ENCODE measurements around the gene LYZL1. TPM values are rescaled to one million over a fixed set of nuclear protein-coding genes. Genes with fewer than 3 reads are reported as not detected.
"Not testable (repeated sequence)": the region's sequence is repeated elsewhere in the genome, so short reads cannot be mapped to it uniquely, and the experiment has no call there.

LYZL1 gene
- total and polyA plus RNA-seq, 9 donors, result not detected

- H3K36me3 ChIP-seq, result no peaks in the 10 kb centered on the region
- no peaks in the 10 kb centered on the region for H3K27me3 ChIP-seq
- no peaks in the 10 kb centered on the region for H3K9me3 ChIP-seq
- TF ChIP-seq EP300 (IDR thresholded peaks at IDR 0.05), result no peak
- no peak for TF ChIP-seq CTCF (IDR thresholded peaks at IDR 0.05)
- TF ChIP-seq POLR2A (IDR thresholded peaks at IDR 0.05), result no peak
- no peak overlapping the region for H3K4me3 ChIP-seq
- 71 to 85% (median 78%) methylated on average over 4 of the region's 4 CpGs for WGBS, 3 donors
- intact Hi-C loops (cut with DNase I), result loop anchor here in 1 of 4 donors (10.0 kb wide), 1 partner anchor 943 kb away; no protein-coding TSS in a partner anchor
- no peaks in the 10 kb centered on the region for H3K4me1 ChIP-seq (ENCODE audit: insufficient read depth)
- H3K27ac ChIP-seq, result no peak overlapping the region
- no peak for DNase-seq
Observed at GRCh38 chr10:29287635-29288034, 1.2 kb upstream of the LYZL1 start.

GRCh38 chr10:29291561-29291960 is 2.7 kb downstream of the LYZL1 start:
- H3K36me3 ChIP-seq; H3K27ac ChIP-seq; H3K9me3 ChIP-seq; H3K27me3 ChIP-seq; DNase-seq; intact Hi-C loops (cut with DNase I); H3K4me3 ChIP-seq; H3K4me1 ChIP-seq (ENCODE audit: insufficient read depth): not testable (repeated sequence)
- WGBS, 3 donors, result 56 to 80% (median 69%) methylated on average over 5 to 7 of the region's 10 CpGs

- intact Hi-C loops (cut with DNase I); H3K4me3 ChIP-seq; H3K9me3 ChIP-seq; H3K4me1 ChIP-seq (ENCODE audit: insufficient read depth); DNase-seq; H3K27me3 ChIP-seq; H3K27ac ChIP-seq; H3K36me3 ChIP-seq: not testable (repeated sequence)
- WGBS, 3 donors, result 90 to 94% (median 90%) methylated on average over 13 of the region's 13 CpGs
Observed at GRCh38 chr10:29292406-29292805, 3.5 kb downstream of the LYZL1 start.

- intact Hi-C loops (cut with DNase I), result loop anchor here in 1 of 4 donors (5.0 kb wide), 1 partner anchor 634 kb away; no protein-coding TSS in a partner anchor
- Histone ChIP-seq H3K27ac (no peak overlapping the region), H3K36me3 (no peaks in the 10 kb centered on the region), H3K4me1 (ENCODE audit: insufficient read depth) (no peaks in the 10 kb centered on the region), H3K27me3 (no peaks in the 10 kb centered on the region), H3K9me3 (peaks cover 0 to 3% of the 10 kb centered on the region in 2 donors), H3K4me3 (no peak overlapping the region)
- DNase-seq, result no peak
- TF ChIP-seq POLR2A (IDR thresholded peaks at IDR 0.05) (no peak), EP300 (IDR thresholded peaks at IDR 0.05) (no peak), CTCF (IDR thresholded peaks at IDR 0.05) (no peak)
- 48 to 67% (median 63%) methylated on average over 2 of the region's 2 CpGs for WGBS, 3 donors
Observed at GRCh38 chr10:29295813-29296212, 6.9 kb downstream of the LYZL1 start.

- H3K4me1 ChIP-seq (ENCODE audit: insufficient read depth), result no peaks in the 10 kb centered on the region
- intact Hi-C loops (cut with DNase I), result loop anchor here in 1 of 4 donors (5.0 kb wide), 1 partner anchor 635 kb away; no protein-coding TSS in a partner anchor
- no peak overlapping the region for H3K27ac ChIP-seq
- no peaks in the 10 kb centered on the region for H3K27me3 ChIP-seq
- TF ChIP-seq POLR2A (IDR thresholded peaks at IDR 0.05) (no peak), CTCF (IDR thresholded peaks at IDR 0.05) (no peak), EP300 (IDR thresholded peaks at IDR 0.05) (no peak)
- no peak for DNase-seq
- H3K4me3 ChIP-seq, result no peak overlapping the region
- H3K36me3 ChIP-seq, result no peaks in the 10 kb centered on the region
- H3K9me3 ChIP-seq, result peaks cover 0 to 3% of the 10 kb centered on the region in 2 donors
- WGBS, 3 donors, result 73 to 84% (median 82%) methylated on average over 1 of the region's 1 CpG
Observed at GRCh38 chr10:29297678-29298077, 8.8 kb downstream of the LYZL1 start.

All from ovary (tissue), 9 donors.